HepG2 (cell line): Measurements from ENCODE around the gene TSHZ1. TPM values are rescaled to one million over a fixed set of nuclear protein-coding genes. Genes with fewer than 3 reads are reported as not detected.

ENCODE experiments used
- ATAC-seq: fragments of 200-7000 bp; cut with Tn5 transposase; 3 replicates; pipeline ENCODE4 v1.9.1; 2020; ENCODE audit warnings: mild to moderate bottlenecking, moderate library complexity
- BruUV-seq: library from RNA; stranded (reverse); fragments of 400-500 nt; replicated peaks from 2 replicates; lab custom pipeline; 2021; lab: Mats Ljungman, UMichigan
- CTCF ChIA-PET: fragments of 300-600 bp; formaldehyde crosslinking; extraction: SDS; loops from one replicate; lab custom pipeline; 2021; ENCODE audit warnings: low total read pairs, inconsistent platforms, low intra/inter-chr PET ratio; lab: Yijun Ruan, JAX
- POLR2A ChIA-PET: fragments of 350-600 bp; sonication (Branson Sonifier 250); formaldehyde crosslinking; loops from one replicate; lab custom pipeline; 2020; ENCODE audit warnings: antibody characterized with exemption, inconsistent platforms; lab: Yijun Ruan, JAX
- DNase-seq: peaks from one replicate; pipeline ENCODE4 v3.0.0-alpha.2; 2015; ENCODE audit warnings: low spot score
- FAIRE-seq: peaks from 3 replicates; lab custom pipeline; 2011; peaks lifted over from hg19 to GRCh38; lab: Jason Lieb, UNC
- H2AFZ ChIP-seq: one replicate; pipeline ENCODE4 v1.6.1; 2011; ENCODE audit warnings: low read length, inconsistent platforms
- H3K27ac ChIP-seq: fragments of 300-600 bp; 3 replicates; pipeline ENCODE4 v1.8.0; 2011; ENCODE audit warnings: mixed run types, mild to moderate bottlenecking, mixed read lengths, low read length, inconsistent platforms; ENCODE audit not compliant: insufficient read depth; ENCODE audit errors: extremely low read length
- H3K27me3 ChIP-seq, 2 experiments: fragments of 200-600 bp in 1 of 2; 2 replicates in 1 of 2; 3 replicates in 1 of 2; pipeline versions ENCODE4 v1.6.0 to v1.8.0; 2011; ENCODE audit warnings: low read length in 2 of 2, mild to moderate bottlenecking in 2 of 2, moderate library complexity in 2 of 2, inconsistent platforms in 1 of 2; ENCODE audit not compliant: insufficient read depth in 2 of 2, control insufficient read depth in 1 of 2
- H3K36me3 ChIP-seq, 2 experiments: fragments of 200-600 bp in 1 of 2; replicated peaks in 1 of 2; 2 replicates in 1 of 2; 3 replicates in 1 of 2; pipeline versions ENCODE4 v1.5.1 to v1.8.0; 2011; ENCODE audit warnings: low read length in 2 of 2, inconsistent platforms in 1 of 2; ENCODE audit not compliant: insufficient read depth in 2 of 2, control insufficient read depth in 1 of 2
- H3K4me1 ChIP-seq: 2 replicates; pipeline ENCODE4 v1.5.1; 2012; ENCODE audit warnings: low read length, inconsistent platforms; ENCODE audit not compliant: insufficient read depth
- H3K4me2 ChIP-seq: 2 replicates; pipeline ENCODE4 v1.6.0; 2011; ENCODE audit warnings: low read depth, low read length, inconsistent platforms
- H3K4me3 ChIP-seq, 3 experiments: fragments of 200-600 bp in 1 of 3; sonication (generic), shearing (Covaris generic) in 1 of 3; replicated peaks in 1 of 3; 2 replicates each; pipeline ENCODE4 v1.5.1; 2011 to 2016; ENCODE audit warnings: low read length in 3 of 3, inconsistent platforms in 2 of 3, low read depth in 2 of 3, mild to moderate bottlenecking in 2 of 3, control low read depth in 1 of 3, mixed read lengths in 1 of 3; ENCODE audit not compliant: insufficient read depth in 1 of 3
- H3K79me2 ChIP-seq: one replicate; pipeline ENCODE4 v1.6.1; 2011; ENCODE audit warnings: low read length, inconsistent platforms; ENCODE audit not compliant: insufficient read depth
- H3K9ac ChIP-seq: 2 replicates; pipeline ENCODE4 v1.6.0; 2011; ENCODE audit warnings: mild to moderate bottlenecking, low read depth, low read length, inconsistent platforms; ENCODE audit not compliant: insufficient read depth
- H3K9me3 ChIP-seq: 2 replicates; pipeline ENCODE4 v1.5.1; 2012; ENCODE audit warnings: mild to moderate bottlenecking, low read length
- H4K20me1 ChIP-seq: 2 replicates; pipeline ENCODE4 v1.6.0; 2011; ENCODE audit warnings: inconsistent platforms, mild to moderate bottlenecking, low read length, moderate library complexity; ENCODE audit not compliant: insufficient read depth
- AGO2 ChIP-seq: fragments of 200-400 bp; formaldehyde crosslinking; optimal IDR thresholded peaks from 2 replicates; pipeline ENCODE3; 2017; ENCODE audit warnings: mild to moderate bottlenecking, low read depth, low read length, moderate library complexity
- SETDB1 ChIP-seq: sonication (generic); formaldehyde crosslinking; IDR thresholded peaks from 2 replicates; pipeline ENCODE4 v1.5.1; 2020; ENCODE audit warnings: missing genetic modification reagents, mild to moderate bottlenecking, borderline replicate concordance
- ZNF563 ChIP-seq: sonication (generic); formaldehyde crosslinking; IDR thresholded peaks from 2 replicates; pipeline ENCODE4 v1.8.0; 2022; ENCODE audit warnings: mild to moderate bottlenecking, moderate library complexity, missing genetic modification reagents
- WGBS: methylation state at CpG from one replicate; pipeline ENCODE4 v1.1.6; 2017; ENCODE audit warnings: low lambda C conversion rate; 5-methylcytosine and 5-hydroxymethylcytosine counted together
- in situ Hi-C: cut with HindIII; loops from 2 replicates; pipeline ENCODE4 v1.10.0; 2017; ENCODE audit warnings: low pct_unique_long_range_greater_than_20kb; ENCODE audit not compliant: extremely low pct_ligation_motif_present
- intact Hi-C: fragments of 100-400 bp; cut with micrococcal nuclease; formaldehyde crosslinking; loops from one replicate; pipeline ENCODE4 v1.10.0; 2022; ENCODE audit not compliant: unreplicated experiment
- polyA plus RNA-seq, 8 experiments: library from polyadenylated mRNA; depleted of rRNA in 3 of 8; stranded (reverse) in 7 of 8; unstranded in 1 of 8; fragments of >200 nt; fragmentation: Illumina TruSeq in 4 of 8; extraction: Trizol in 4 of 8; gene quantifications; 2 replicates each; pipeline versions ENCODE4 v1.2.1 to v1.2.3, GENCODE V29; 2011 to 2016; ENCODE audit warnings: low read depth in 4 of 8, missing spikeins in 1 of 8, mixed read lengths in 1 of 8; ENCODE audit not compliant: insufficient read depth in 1 of 8
- total RNA-seq, 5 experiments: library from RNA; depleted of rRNA; stranded (reverse); fragments of >200 nt; fragmentation: Illumina TruSeq; extraction: Trizol; gene quantifications; 2 replicates each; pipeline ENCODE4 v1.2.3, GENCODE V29; 2016; ENCODE audit warnings: low read depth in 1 of 5
- TF ChIP-seq, protein P1 (sequence below): sonication (generic); formaldehyde crosslinking; IDR thresholded peaks from 2 replicates; pipeline ENCODE4 v1.4.0; 2020; ENCODE audit warnings: missing genetic modification reagents

The TSHZ1 gene
- total and polyA plus RNA-seq, 2 of the 13 experiments (the other 11 are each of a cell fraction or from before 2014, with no cell fraction given) = 2.5 to 2.7 TPM

- Histone ChIP-seq H3K27me3 (no peaks in the 10 kb centered on the region; a peak in 2 of 5 replicates), H3K9ac (no peak overlapping the region), H3K4me1 (peaks cover 21% of the 10 kb centered on the region), H3K4me3 (no peak overlapping the region), H3K79me2 (peaks cover 54% of the 10 kb centered on the region), H3K9me3 (no peaks in the 10 kb centered on the region), H2AFZ (no peak overlapping the region), H3K27ac (no peak overlapping the region), H4K20me1 (peaks cover 11% of the 10 kb centered on the region; the same call in 1 of the 2 replicates), H3K36me3 (peaks cover 2 to 13% of the 10 kb centered on the region in 2 experiments; a peak in 3 of 5 replicates), H3K4me2 (no peak overlapping the region)
- ChIA-PET CTCF (no interaction called here), POLR2A (no interaction called here)
- 98% methylated on average over 70 of the region's 75 CpGs for WGBS
- in situ Hi-C loops (loop anchor here (25.0 kb wide), 1 partner anchor 918 kb away; the partner anchor contains the start of gene CYB5A), intact Hi-C loops (loop anchor here (5.0 kb wide), 1 partner anchor 43 kb away; no protein-coding TSS in a partner anchor)
- TF ChIP-seq AGO2 = peak; percentile 28
- TF ChIP-seq ZNF563 = no peak
- TF ChIP-seq, protein P1, sequence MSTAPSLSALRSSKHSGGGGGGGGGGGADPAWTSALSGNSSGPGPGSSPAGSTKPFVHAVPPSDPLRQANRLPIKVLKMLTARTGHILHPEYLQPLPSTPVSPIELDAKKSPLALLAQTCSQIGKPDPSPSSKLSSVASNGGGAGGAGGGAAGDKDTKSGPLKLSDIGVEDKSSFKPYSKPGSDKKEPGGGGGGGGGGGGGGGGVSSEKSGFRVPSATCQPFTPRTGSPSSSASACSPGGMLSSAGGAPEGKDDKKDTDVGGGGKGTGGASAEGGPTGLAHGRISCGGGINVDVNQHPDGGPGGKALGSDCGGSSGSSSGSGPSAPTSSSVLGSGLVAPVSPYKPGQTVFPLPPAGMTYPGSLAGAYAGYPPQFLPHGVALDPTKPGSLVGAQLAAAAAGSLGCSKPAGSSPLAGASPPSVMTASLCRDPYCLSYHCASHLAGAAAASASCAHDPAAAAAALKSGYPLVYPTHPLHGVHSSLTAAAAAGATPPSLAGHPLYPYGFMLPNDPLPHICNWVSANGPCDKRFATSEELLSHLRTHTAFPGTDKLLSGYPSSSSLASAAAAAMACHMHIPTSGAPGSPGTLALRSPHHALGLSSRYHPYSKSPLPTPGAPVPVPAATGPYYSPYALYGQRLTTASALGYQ (CRISPR knock-in tag) = no peak
- no peak for TF ChIP-seq SETDB1
- ATAC-seq = no peak
- FAIRE-seq = no peak
- BruUV-seq = no TSS peak
- DNase-seq = no peak
These were observed 5.7 kb upstream of the TSHZ1 start for GRCh38 chr18:75204732-75205513.
